Lower leg skin (tissue), 3 donors: ENCODE results near the gene CAP2.

ENCODE experiments used
- CTCF ChIP-seq, 3 donors: fragments of 450-650 bp; IDR thresholded peaks; one replicate each; pipeline ENCODE4 v1.5.1; 2016; ENCODE audit warnings: antibody characterized with exemption in 3 of 3, mild to moderate bottlenecking in 3 of 3, moderate library complexity in 2 of 3
- POLR2A ChIP-seq, 2 donors: fragments of 450-650 bp; IDR thresholded peaks; one replicate each; pipeline ENCODE4 v1.6.1; 2016 to 2017; ENCODE audit warnings: antibody characterized with exemption in 2 of 2, mild to moderate bottlenecking in 1 of 2, moderate library complexity in 1 of 2

- TF ChIP-seq CTCF (IDR thresholded peaks at IDR 0.05) (no peak), POLR2A (IDR thresholded peaks at IDR 0.05) (no peak)
Measured at GRCh38 chr6:17389274-17389847, 4.0 kb upstream of the CAP2 start.
